HCT116 (cell line): ENCODE data around the gene GRIN2C. TPM values are rescaled to one million over a fixed set of nuclear protein-coding genes. Genes with fewer than 3 reads are reported as not detected.

Experiments
- ATAC-seq: fragments of 200-7000 bp; cut with Tn5 transposase; 2 replicates; pipeline ENCODE4 v1.9.1; 2020; ENCODE audit warnings: mild to moderate bottlenecking, moderate library complexity
- BruUV-seq: library from RNA; stranded (reverse); fragments of 400-500 nt; replicated peaks from 2 replicates; lab custom pipeline; 2021; lab: Mats Ljungman, UMichigan
- CTCF ChIA-PET: fragments of 300-600 bp; sonication (Branson Sonifier 250); formaldehyde crosslinking; loops from one replicate; lab custom pipeline; 2021; ENCODE audit warnings: antibody characterized with exemption; lab: Charles Lee
- POLR2A ChIA-PET: fragments of 300-600, 350-600 bp; sonication (Branson Sonifier 250); formaldehyde crosslinking; loops from one replicate; lab custom pipeline; 2021; ENCODE audit warnings: antibody characterized with exemption; lab: Charles Lee
- RAD21 ChIA-PET, 2 experiments: fragments of 300-600 bp; sonication (Branson Sonifier 250); formaldehyde crosslinking; loops; one replicate each; lab custom pipeline; 2023; ENCODE audit warnings: low total read pairs in 2 of 2; ENCODE audit not compliant: uncharacterized antibody in 2 of 2, unreplicated experiment in 2 of 2, low non-redundant PET in 1 of 2; lab: Charles Lee
- DNase-seq: peaks from one replicate; pipeline ENCODE4 v3.0.0-alpha.2; 2010; ENCODE audit warnings: low read depth, low spot score
- H2AFZ ChIP-seq: fragments of 200-600 bp; shearing (Covaris generic), sonication (generic); 2 replicates; pipeline ENCODE4 v1.6.1; 2017; ENCODE audit warnings: low read depth, mixed run types, mixed read lengths, antibody characterized with exemption, low read length; ENCODE audit not compliant: poor library complexity, severe bottlenecking
- H3K27ac ChIP-seq: 2 replicates; pipeline ENCODE4 v1.5.1; 2012; ENCODE audit warnings: low read depth, low read length
- H3K27me3 ChIP-seq: fragments of 200-600 bp; sonication (generic); 2 replicates; pipeline ENCODE4 v1.6.1; 2016; ENCODE audit warnings: mixed run types, low read length, mixed read lengths; ENCODE audit not compliant: insufficient read depth
- H3K36me3 ChIP-seq, 2 experiments: fragments of 200-500 bp in 1 of 2; fragments of 200-600 bp in 1 of 2; sonication (Bioruptor generic) in 1 of 2; sonication (generic) in 1 of 2; 2 replicates each; pipeline versions ENCODE4 v1.5.1 to v1.6.1; 2014 to 2016; ENCODE audit warnings: low read length in 2 of 2, inconsistent platforms in 1 of 2, mixed read lengths in 1 of 2, mixed run types in 1 of 2; ENCODE audit not compliant: insufficient read depth in 2 of 2, control insufficient read depth in 1 of 2
- H3K4me1 ChIP-seq, 2 experiments: fragments of 200-600 bp in 1 of 2; sonication (generic) in 1 of 2; 2 replicates each; pipeline versions ENCODE4 v1.5.1 to v1.6.1; 2012 to 2017; ENCODE audit warnings: low read length in 2 of 2, inconsistent platforms in 1 of 2, mild to moderate bottlenecking in 1 of 2, mixed read lengths in 1 of 2, mixed run types in 1 of 2, moderate library complexity in 1 of 2; ENCODE audit not compliant: insufficient read depth in 2 of 2, control insufficient read depth in 1 of 2
- H3K4me2 ChIP-seq: fragments of 200-600 bp; sonication (generic); 2 replicates; pipeline ENCODE4 v1.6.1; 2017; ENCODE audit warnings: mixed run types, low read length, mixed read lengths
- H3K4me3 ChIP-seq, 2 experiments: fragments of 200-600 bp in 1 of 2; sonication (generic) in 1 of 2; replicated peaks in 1 of 2; 2 replicates each; pipeline ENCODE4 v1.5.1; 2011 to 2016; ENCODE audit warnings: low read length in 2 of 2, control low read depth in 1 of 2, low read depth in 1 of 2, mild to moderate bottlenecking in 1 of 2, mixed read lengths in 1 of 2, mixed run types in 1 of 2
- H3K79me2 ChIP-seq: fragments of 200-600 bp; sonication (generic); 2 replicates; pipeline ENCODE4 v1.6.1; 2017; ENCODE audit warnings: mild to moderate bottlenecking, mixed run types, low read length, moderate library complexity, mixed read lengths; ENCODE audit not compliant: insufficient read depth
- H3K9ac ChIP-seq: fragments of 200-600 bp; sonication (generic); 2 replicates; pipeline ENCODE4 v1.6.1; 2016; ENCODE audit warnings: low read length, mixed read lengths
- H3K9me2 ChIP-seq: fragments of 200-600 bp; sonication (generic), shearing (Covaris generic); 2 replicates; pipeline ENCODE4 v1.6.1; 2017; ENCODE audit warnings: mixed run types, mild to moderate bottlenecking, moderate library complexity; ENCODE audit not compliant: insufficient read depth
- H3K9me3 ChIP-seq, 2 experiments: fragments of 200-500 bp in 1 of 2; fragments of 200-600 bp in 1 of 2; sonication (Bioruptor generic) in 1 of 2; sonication (generic) in 1 of 2; 2 replicates each; pipeline ENCODE4 v1.6.1; 2014 to 2017; ENCODE audit warnings: low read length in 2 of 2, mixed read lengths in 2 of 2, inconsistent platforms in 1 of 2, low read depth in 1 of 2, mild to moderate bottlenecking in 1 of 2, mixed run types in 1 of 2, moderate library complexity in 1 of 2; ENCODE audit not compliant: control insufficient read depth in 1 of 2, insufficient read depth in 1 of 2
- H4K20me1 ChIP-seq: fragments of 200-600 bp; sonication (generic), shearing (Covaris generic); 2 replicates; pipeline ENCODE4 v1.6.1; 2017; ENCODE audit warnings: mixed run types, mild to moderate bottlenecking, moderate library complexity; ENCODE audit not compliant: insufficient read depth
- CBX3 ChIP-seq: IDR thresholded peaks from 2 replicates; pipeline ENCODE4 v1.6.1; 2012; ENCODE audit warnings: low read depth
- CTCF ChIP-seq, 3 experiments: fragments of 200-600 bp in 1 of 3; sonication (generic) in 1 of 3; IDR thresholded peaks in 2 of 3; conservative IDR thresholded peaks in 1 of 3; 2 replicates each; pipeline ENCODE4 v1.5.1; 2012 to 2017; ENCODE audit warnings: low read depth in 2 of 3, low read length in 2 of 3, antibody characterized with exemption in 1 of 3, borderline replicate concordance in 1 of 3, control low read depth in 1 of 3, mild to moderate bottlenecking in 1 of 3, mixed read lengths in 1 of 3, mixed run types in 1 of 3, moderate library complexity in 1 of 3; ENCODE audit not compliant: insufficient read depth in 1 of 3
- EGR1 ChIP-seq: IDR thresholded peaks from 2 replicates; pipeline ENCODE4 v1.6.1; 2012; ENCODE audit warnings: low read depth
- ELF1 ChIP-seq: IDR thresholded peaks from 2 replicates; pipeline ENCODE4 v1.6.1; 2012; ENCODE audit warnings: low read depth, borderline replicate concordance
- EZH2 ChIP-seq: fragments of 200-600 bp; sonication (generic); IDR thresholded peaks from 2 replicates; pipeline ENCODE4 v1.6.1; 2017; ENCODE audit warnings: antibody characterized with exemption, mixed run types
- JUND ChIP-seq: IDR thresholded peaks from 2 replicates; pipeline ENCODE4 v1.6.1; 2012
- POLR2A ChIP-seq: IDR thresholded peaks from 2 replicates; pipeline ENCODE4 v1.7.0; 2011; ENCODE audit warnings: borderline replicate concordance; ENCODE audit not compliant: insufficient read depth, insufficient read length; ENCODE audit errors: extremely low read depth
- RAD21 ChIP-seq: IDR thresholded peaks from 2 replicates; pipeline ENCODE4 v1.6.1; 2012; ENCODE audit warnings: low read depth, mild to moderate bottlenecking
- SIN3A ChIP-seq: IDR thresholded peaks from 2 replicates; pipeline ENCODE4 v1.6.1; 2012; ENCODE audit warnings: low read depth
- ZBTB33 ChIP-seq: IDR thresholded peaks from 2 replicates; pipeline ENCODE4 v1.6.1; 2011; ENCODE audit warnings: mild to moderate bottlenecking, low read length, moderate library complexity; ENCODE audit not compliant: insufficient replicate concordance; ENCODE audit errors: extremely low read depth
- intact Hi-C: fragments of 100-400 bp; cut with micrococcal nuclease; formaldehyde crosslinking; loops from 2 replicates; pipeline ENCODE4 v1.10.0; 2022
- total RNA-seq: library from RNA; stranded (reverse); gene quantifications from one replicate; pipeline ENCODE4 v1.2.1, GENCODE V29; 2021; ENCODE audit not compliant: unreplicated experiment

GRIN2C gene
- total RNA-seq, 1 experiment from 2014 or later: 2.2 TPM

GRCh38 chr17:74808714-74809430 lies 50.8 kb downstream of the GRIN2C start:
- ChIA-PET CTCF (no interaction called here), POLR2A (no interaction called here), RAD21 (no interaction called here)
- intact Hi-C loops: no loop called here
- no peaks in the 10 kb centered on the region for H3K36me3 ChIP-seq
- no peak overlapping the region for H3K4me3 ChIP-seq
- no peaks in the 10 kb centered on the region for H3K27me3 ChIP-seq
- no peaks in the 10 kb centered on the region for H3K9me2 ChIP-seq
- H3K9ac ChIP-seq: no peak overlapping the region
- no peak overlapping the region for H3K27ac ChIP-seq
- no peaks in the 10 kb centered on the region for H3K9me3 ChIP-seq
- no peak overlapping the region for H2AFZ ChIP-seq
- H3K79me2 ChIP-seq: no peaks in the 10 kb centered on the region
- ATAC-seq (no peak), DNase-seq (no peak)
- H4K20me1 ChIP-seq: no peaks in the 10 kb centered on the region
- H3K4me2 ChIP-seq: no peak overlapping the region
- BruUV-seq: no TSS peak
- H3K4me1 ChIP-seq: no peaks in the 10 kb centered on the region
- TF ChIP-seq ELF1 (no peak), POLR2A (no peak), JUND (no peak), EZH2 (no peak), CTCF (IDR thresholded peaks at IDR 0.05 in 2 of 3, conservative IDR thresholded peaks at IDR 0.05 in 1 of 3; ENCODE audit: borderline replicate concordance in 1 of 3, insufficient read depth in 1 of 3, low read depth in 2 of 3, low read length in 2 of 3) (no peak), EGR1 (no peak), CBX3 (no peak), RAD21 (no peak), SIN3A (no peak), ZBTB33 (no peak)
